ENCODE data around the gene KCNH8. TPM values are rescaled to one million over a fixed set of nuclear protein-coding genes. Genes with fewer than 3 reads are reported as not detected.
"Not testable (repeated sequence)": the region's sequence is repeated elsewhere in the genome, so short reads cannot be mapped to it uniquely, and the experiment has no call there.

KCNH8 gene
- total RNA-seq, 2 experiments from 2014 or later: not detected

- H3K4me1 Mint-ChIP-seq (ENCODE audit: low read depth); CTCF ChIA-PET; H3K4me3 Mint-ChIP-seq; H3K36me3 Mint-ChIP-seq; intact Hi-C loops (cut with micrococcal nuclease); H3K27me3 Mint-ChIP-seq; POLR2A ChIA-PET; DNase-seq; H3K27ac Mint-ChIP-seq; H3K9me3 Mint-ChIP-seq: not testable (repeated sequence)
Measured at GRCh38 chr3:19229881-19230280, 81.6 kb downstream of the KCNH8 start.

- H3K27ac Mint-ChIP-seq: no peak overlapping the region
- DNase-seq: no peak
- H3K4me3 Mint-ChIP-seq: no peak overlapping the region
- H3K27me3 Mint-ChIP-seq: peaks cover 2% of the 10 kb centered on the region
- no peaks in the 10 kb centered on the region for H3K9me3 Mint-ChIP-seq
- intact Hi-C loops (cut with micrococcal nuclease): no loop called here
- ChIA-PET CTCF (no interaction called here), POLR2A (no interaction called here)
- no peaks in the 10 kb centered on the region for H3K4me1 Mint-ChIP-seq (ENCODE audit: low read depth)
- H3K36me3 Mint-ChIP-seq: no peaks in the 10 kb centered on the region
Measured at GRCh38 chr3:19231792-19232461, 83.6 kb downstream of the KCNH8 start.

GRCh38 chr3:19232566-19232965 lies 84.3 kb downstream of the KCNH8 start:
- Mint-ChIP-seq H3K27me3 (peaks cover 2% of the 10 kb centered on the region), H3K4me1 (ENCODE audit: low read depth) (no peaks in the 10 kb centered on the region), H3K27ac (no peak overlapping the region), H3K36me3 (no peaks in the 10 kb centered on the region), H3K9me3 (no peaks in the 10 kb centered on the region), H3K4me3 (no peak overlapping the region)
- POLR2A ChIA-PET: no interaction called here
- DNase-seq: no peak
- CTCF ChIA-PET: interaction anchor here (0.6 kb wide), 1 partner anchor 8 kb away, joined by 3 read pairs; no protein-coding TSS in a partner anchor
- intact Hi-C loops (cut with micrococcal nuclease): no loop called here

- intact Hi-C loops (cut with micrococcal nuclease); POLR2A ChIA-PET; DNase-seq; H3K27ac Mint-ChIP-seq; H3K4me1 Mint-ChIP-seq (ENCODE audit: low read depth); H3K9me3 Mint-ChIP-seq; CTCF ChIA-PET; H3K27me3 Mint-ChIP-seq; H3K36me3 Mint-ChIP-seq; H3K4me3 Mint-ChIP-seq: not testable (repeated sequence)
Measured at GRCh38 chr3:19233882-19234784, 85.8 kb downstream of the KCNH8 start.

GRCh38 chr3:19248143-19248542 lies 99.8 kb downstream of the KCNH8 start:
- DNase-seq: no peak

GRCh38 chr3:19248767-19249166 lies 100.5 kb downstream of the KCNH8 start:
- DNase-seq: no peak
- Mint-ChIP-seq H3K27ac (no peak overlapping the region), H3K4me3 (no peak overlapping the region), H3K4me1 (ENCODE audit: low read depth) (no peaks in the 10 kb centered on the region), H3K27me3 (no peaks in the 10 kb centered on the region), H3K9me3 (peaks cover 8% of the 10 kb centered on the region), H3K36me3 (no peaks in the 10 kb centered on the region)
- ChIA-PET CTCF (interaction anchor here (0.6 kb wide), 1 partner anchor 100 kb away, joined by 4 read pairs; no protein-coding TSS in a partner anchor), POLR2A (no interaction called here)
- intact Hi-C loops (cut with micrococcal nuclease): no loop called here

More at GRCh38 chr3:19248143-19248542, 99.8 kb downstream of the KCNH8 start:
- Mint-ChIP-seq H3K4me1 (ENCODE audit: low read depth) (no peaks in the 10 kb centered on the region), H3K27ac (no peak overlapping the region), H3K27me3 (no peaks in the 10 kb centered on the region), H3K4me3 (no peak overlapping the region), H3K36me3 (no peaks in the 10 kb centered on the region), H3K9me3 (peaks cover 8% of the 10 kb centered on the region)
- CTCF ChIA-PET: no interaction called here
- POLR2A ChIA-PET: no interaction called here
- intact Hi-C loops (cut with micrococcal nuclease): no loop called here

- no peaks in the 10 kb centered on the region for H3K27me3 Mint-ChIP-seq
- H3K9me3 Mint-ChIP-seq: no peaks in the 10 kb centered on the region
- intact Hi-C loops (cut with micrococcal nuclease): loop anchor here (10.0 kb wide), 1 partner anchor 186 kb away; no protein-coding TSS in a partner anchor
- no peaks in the 10 kb centered on the region for H3K36me3 Mint-ChIP-seq
- H3K4me1 Mint-ChIP-seq (ENCODE audit: low read depth): no peaks in the 10 kb centered on the region
- CTCF ChIA-PET: no interaction called here
- no peak overlapping the region for H3K27ac Mint-ChIP-seq
- POLR2A ChIA-PET: no interaction called here
- no peak for DNase-seq
- no peak overlapping the region for H3K4me3 Mint-ChIP-seq
Measured at GRCh38 chr3:19250959-19251610, 102.8 kb downstream of the KCNH8 start.

GRCh38 chr3:19254189-19254588 lies 105.9 kb downstream of the KCNH8 start:
- H3K9me3 Mint-ChIP-seq: no peaks in the 10 kb centered on the region
- H3K36me3 Mint-ChIP-seq: no peaks in the 10 kb centered on the region
- H3K4me1 Mint-ChIP-seq (ENCODE audit: low read depth): no peaks in the 10 kb centered on the region
- no peak overlapping the region for H3K4me3 Mint-ChIP-seq
- intact Hi-C loops (cut with micrococcal nuclease): loop anchor here (10.0 kb wide), 1 partner anchor 189 kb away; no protein-coding TSS in a partner anchor
- POLR2A ChIA-PET: no interaction called here
- no peak for DNase-seq
- CTCF ChIA-PET: no interaction called here
- H3K27ac Mint-ChIP-seq: no peak overlapping the region
- H3K27me3 Mint-ChIP-seq: no peaks in the 10 kb centered on the region

GRCh38 chr3:19254784-19255338 lies 106.6 kb downstream of the KCNH8 start:
- ChIA-PET POLR2A (no interaction called here), CTCF (no interaction called here)
- DNase-seq: no peak
- no peaks in the 10 kb centered on the region for H3K4me1 Mint-ChIP-seq (ENCODE audit: low read depth)
- H3K9me3 Mint-ChIP-seq: no peaks in the 10 kb centered on the region
- H3K4me3 Mint-ChIP-seq: no peak overlapping the region
- intact Hi-C loops (cut with micrococcal nuclease): loop anchor here (10.0 kb wide), 1 partner anchor 190 kb away; no protein-coding TSS in a partner anchor
- no peaks in the 10 kb centered on the region for H3K27me3 Mint-ChIP-seq
- no peaks in the 10 kb centered on the region for H3K36me3 Mint-ChIP-seq
- H3K27ac Mint-ChIP-seq: no peak overlapping the region

- H3K36me3 Mint-ChIP-seq: no peaks in the 10 kb centered on the region
- DNase-seq: no peak
- intact Hi-C loops (cut with micrococcal nuclease): loop anchor here (10.0 kb wide), 1 partner anchor 192 kb away; no protein-coding TSS in a partner anchor
- H3K27ac Mint-ChIP-seq: no peak overlapping the region
- H3K4me1 Mint-ChIP-seq (ENCODE audit: low read depth): no peaks in the 10 kb centered on the region
- no peak overlapping the region for H3K4me3 Mint-ChIP-seq
- ChIA-PET CTCF (no interaction called here), POLR2A (no interaction called here)
- H3K9me3 Mint-ChIP-seq: no peaks in the 10 kb centered on the region
- no peaks in the 10 kb centered on the region for H3K27me3 Mint-ChIP-seq
Measured at GRCh38 chr3:19256313-19256712, 108.0 kb downstream of the KCNH8 start.

GRCh38 chr3:19263606-19264005 lies 115.3 kb downstream of the KCNH8 start:
- H3K27ac Mint-ChIP-seq: no peak overlapping the region
- intact Hi-C loops (cut with micrococcal nuclease): no loop called here

GRCh38 chr3:19264424-19264823 lies 116.1 kb downstream of the KCNH8 start:
- H3K4me1 Mint-ChIP-seq (ENCODE audit: low read depth): no peaks in the 10 kb centered on the region
- no peaks in the 10 kb centered on the region for H3K27me3 Mint-ChIP-seq
- CTCF ChIA-PET: no interaction called here

More at GRCh38 chr3:19263606-19264005, 115.3 kb downstream of the KCNH8 start:
- Mint-ChIP-seq H3K36me3 (no peaks in the 10 kb centered on the region), H3K27me3 (no peaks in the 10 kb centered on the region), H3K4me1 (ENCODE audit: low read depth) (no peaks in the 10 kb centered on the region), H3K9me3 (no peaks in the 10 kb centered on the region), H3K4me3 (no peak overlapping the region)
- ChIA-PET CTCF (no interaction called here), POLR2A (no interaction called here)
- no peak for DNase-seq

More at GRCh38 chr3:19264424-19264823, 116.1 kb downstream of the KCNH8 start:
- POLR2A ChIA-PET: no interaction called here
- no peak for DNase-seq
- Mint-ChIP-seq H3K27ac (no peak overlapping the region), H3K36me3 (no peaks in the 10 kb centered on the region), H3K4me3 (no peak overlapping the region), H3K9me3 (no peaks in the 10 kb centered on the region)
- intact Hi-C loops (cut with micrococcal nuclease): no loop called here

Measured in activated CD4-positive, alpha-beta memory T cell treated with anti-CD3 and anti-CD28 coated beads for 36 hours (primary cell).